ENCODE results near the gene FBLN2.

GRCh38 chr3:13550423-13550690 lies 1.4 kb downstream of the FBLN2 start:
- TF ChIP-seq CTCF (IDR thresholded peaks at IDR 0.05), result no peak
- no peak for TF ChIP-seq POLR2A (IDR thresholded peaks at IDR 0.05)
